Measurements from ENCODE around the gene FAM240B. TPM values are rescaled to one million over a fixed set of nuclear protein-coding genes. Genes with fewer than 3 reads are reported as not detected.

FAM240B gene
- total and polyA plus RNA-seq, 9 of the 15 experiments (the other 6 are each of a cell fraction or from before 2014, with no cell fraction given), result not detected

GRCh38 chr9:38705917-38706316 lies 14.0 kb downstream of the FAM240B start (continued):
- TF ChIP-seq NR2C1 (IDR thresholded peaks at IDR 0.05) (no peak), NR2C1 (tag; IDR thresholded peaks at IDR 0.05) (no peak)

- TF ChIP-seq E2F1 (CRISPR knock-in tag; IDR thresholded peaks at IDR 0.05) (no peak), HBP1 (CRISPR knock-in tag; IDR thresholded peaks at IDR 0.05) (no peak), MLX (CRISPR knock-in tag; conservative IDR thresholded peaks at IDR 0.05) (no peak), NR4A1 (CRISPR knock-in tag; IDR thresholded peaks at IDR 0.05) (no peak), NR4A1 (tag; IDR thresholded peaks at IDR 0.05) (no peak)
- WGBS (ENCODE audit: insufficient coverage, low coverage, missing lambda C conversion rate), result 10% methylated on average over 1 of the region's 1 CpG
- no peaks in the 10 kb centered on the region for H4K20me1 ChIP-seq (replicated peaks; ENCODE audit: control insufficient read depth, insufficient read depth, low read length)
- H3K4me3 ChIP-seq, result no peak overlapping the region
- BruUV-seq (replicated peaks), result no TSS peak
- ChIA-PET CTCF (ENCODE audit: low intra/inter-chr PET ratio) (no interaction called here), POLR2A (no interaction called here)
- H3K27me3 ChIP-seq (ENCODE audit: control insufficient read depth in 2 of 2, insufficient read depth in 2 of 2, low read length in 2 of 2), result peaks cover 0 to 2% of the 10 kb centered on the region in 2 experiments; a peak in 3 of 5 replicates
- no peak overlapping the region for H3K9ac ChIP-seq (ENCODE audit: insufficient read depth in 1 of 2, low read depth in 2 of 2, low read length in 2 of 2)
- no peak for FAIRE-seq
- H3K4me1 ChIP-seq (replicated peaks in 1 of 2; ENCODE audit: control insufficient read depth in 2 of 2, insufficient read depth in 2 of 2, low read length in 2 of 2), result no peaks in the 10 kb centered on the region
- H3K79me2 ChIP-seq (ENCODE audit: control insufficient read depth, insufficient read depth, low read length), result no peaks in the 10 kb centered on the region
- H3K4me2 ChIP-seq (ENCODE audit: insufficient read depth, low read length), result no peak overlapping the region
- H3K36me3 ChIP-seq (ENCODE audit: control insufficient read depth, insufficient read depth, low read length), result no peaks in the 10 kb centered on the region
- H3K9me1 ChIP-seq (ENCODE audit: control insufficient read depth, insufficient read depth, low read length), result no peaks in the 10 kb centered on the region
- intact Hi-C loops (cut with micrococcal nuclease) (no loop called here), in situ Hi-C loops (cut with MboI) (no loop called here)
- H2AFZ ChIP-seq (ENCODE audit: low read depth, low read length), result no peak overlapping the region
- no peak overlapping the region for H3K27ac ChIP-seq (ENCODE audit: extremely low read depth, low read depth, low read length)
- DNase-seq (ENCODE audit: extremely low read depth in 1 of 4, low spot score in 3 of 4), result no peak
- H3K9me3 ChIP-seq (replicated peaks; ENCODE audit: control insufficient read depth, insufficient read depth, low read depth, low read length), result no peaks in the 10 kb centered on the region
- no peak for ATAC-seq
Measured at GRCh38 chr9:38700695-38701094, 19.2 kb downstream of the FAM240B start.

Measured in K562 (cell line).